Thyroid gland (tissue), 4 donors: Measurements from ENCODE around the gene GPR101. TPM values are rescaled to one million over a fixed set of nuclear protein-coding genes. Genes with fewer than 3 reads are reported as not detected.
A peak's percentile ranks its signal among the peaks of the same experiment; 100 is the strongest.

Source experiments
- DNase-seq, 2 donors: peaks; one replicate each; pipeline ENCODE4 v3.0.0-alpha.2; 2019
- H3K27ac ChIP-seq, 3 donors: fragments of 200-600 bp; sonication (generic); 1 replicate in 2 of 3; 2 replicates in 1 of 3; pipeline ENCODE4 v1.5.1; 2016 to 2019; ENCODE audit warnings: mild to moderate bottlenecking in 1 of 3, moderate library complexity in 1 of 3
- H3K27me3 ChIP-seq: fragments of 200-600 bp; sonication (generic); one replicate; pipeline ENCODE4 v1.5.1; 2019
- H3K36me3 ChIP-seq, 2 donors: fragments of 200-600 bp; sonication (generic); one replicate each; pipeline ENCODE4 v1.5.1; 2016 to 2019
- H3K4me1 ChIP-seq, 2 donors: fragments of 200-600 bp; sonication (generic); one replicate each; pipeline ENCODE4 v1.5.1; 2017 to 2019
- H3K4me3 ChIP-seq, 3 donors: fragments of 200-600 bp; sonication (generic); replicated peaks in 1 of 3; 1 replicate in 2 of 3; 2 replicates in 1 of 3; pipeline ENCODE4 v1.5.1; 2016; ENCODE audit warnings: mild to moderate bottlenecking in 1 of 3
- H3K9me3 ChIP-seq: fragments of 200-600 bp; sonication (generic); one replicate; pipeline ENCODE4 v1.5.1; 2017
- CTCF ChIP-seq, 6 experiments: fragments of 200-600 bp in 3 of 6; fragments of 450-650 bp in 3 of 6; sonication (generic) in 3 of 6; IDR thresholded peaks; one replicate each; pipeline ENCODE4 v1.5.1; 2016 to 2019; ENCODE audit warnings: antibody characterized with exemption in 6 of 6, mild to moderate bottlenecking in 2 of 6, inconsistent platforms in 1 of 6, moderate library complexity in 1 of 6
- POLR2A ChIP-seq, 2 donors: fragments of 450-650 bp; IDR thresholded peaks; one replicate each; pipeline ENCODE4 v1.6.1; 2017; ENCODE audit warnings: antibody characterized with exemption in 2 of 2, mild to moderate bottlenecking in 2 of 2, moderate library complexity in 1 of 2
- WGBS, 2 donors: methylation state at CpG; one replicate each; pipeline ENCODE4 v1.1.5; 2017; 5-methylcytosine and 5-hydroxymethylcytosine counted together
- intact Hi-C: fragments of 100-400 bp; cut with DNase I; formaldehyde crosslinking; loops from one replicate; pipeline ENCODE4 v1.15.1; 2023
- total RNA-seq, 4 donors: library from RNA; depleted of rRNA; stranded (reverse); fragments of >200 nt; gene quantifications; one replicate each; pipeline ENCODE4 v1.2.3, GENCODE V29; 2016

Gene GPR101
- total RNA-seq, 4 donors from 2014 or later, result not detected

GRCh38 chrX:137062915-137063617 lies 29.3 kb upstream of the GPR101 start:
- H3K27me3 ChIP-seq, result no peaks in the 10 kb centered on the region
- no peak for DNase-seq
- H3K27ac ChIP-seq, result no peak overlapping the region
- no peak for TF ChIP-seq POLR2A (IDR thresholded peaks at IDR 0.05)
- TF ChIP-seq CTCF (IDR thresholded peaks at IDR 0.05), result no peak
- H3K4me1 ChIP-seq, result no peaks in the 10 kb centered on the region
- WGBS, 2 donors, result 73% methylated on average over 4 of the region's 4 CpGs
- intact Hi-C loops, result no loop called here
- H3K4me3 ChIP-seq, result no peak overlapping the region
- H3K9me3 ChIP-seq, result no peaks in the 10 kb centered on the region
- no peaks in the 10 kb centered on the region for H3K36me3 ChIP-seq

GRCh38 chrX:137058339-137059127 lies 24.7 kb upstream of the GPR101 start:
- no peaks in the 10 kb centered on the region for H3K4me1 ChIP-seq
- WGBS, 2 donors, result 42 to 56% methylated on average over 1 of the region's 2 CpGs
- H3K27ac ChIP-seq, result no peak overlapping the region
- intact Hi-C loops, result no loop called here
- no peak overlapping the region for H3K4me3 ChIP-seq
- no peaks in the 10 kb centered on the region for H3K36me3 ChIP-seq
- TF ChIP-seq CTCF (IDR thresholded peaks at IDR 0.05) (no peak), POLR2A (IDR thresholded peaks at IDR 0.05) (no peak)
- DNase-seq, result no peak
- H3K27me3 ChIP-seq, result no peaks in the 10 kb centered on the region
- H3K9me3 ChIP-seq, result no peaks in the 10 kb centered on the region

GRCh38 chrX:137052643-137053235 lies 18.9 kb upstream of the GPR101 start:
- TF ChIP-seq CTCF (IDR thresholded peaks at IDR 0.05) (no peak), POLR2A (IDR thresholded peaks at IDR 0.05) (no peak)
- Histone ChIP-seq H3K4me3 (peak overlapping the region in 1 of 3 donors; percentile 16), H3K9me3 (no peaks in the 10 kb centered on the region), H3K27ac (no peak overlapping the region), H3K27me3 (no peaks in the 10 kb centered on the region), H3K36me3 (no peaks in the 10 kb centered on the region), H3K4me1 (peaks cover 2 to 4% of the 10 kb centered on the region in 2 donors)
- intact Hi-C loops, result no loop called here
- 4 to 5% methylated on average over 12 to 28 of the region's 37 CpGs for WGBS, 2 donors
- DNase-seq, result no peak

- WGBS, 2 donors, result 0 to 8% methylated on average over 4 of the region's 37 CpGs
- Histone ChIP-seq H3K4me1 (peaks cover 2 to 4% of the 10 kb centered on the region in 2 donors), H3K4me3 (peak overlapping the region in 1 of 3 donors; percentile 16), H3K9me3 (no peaks in the 10 kb centered on the region), H3K27ac (no peak overlapping the region), H3K36me3 (no peaks in the 10 kb centered on the region), H3K27me3 (no peaks in the 10 kb centered on the region)
- TF ChIP-seq POLR2A (IDR thresholded peaks at IDR 0.05) (no peak), CTCF (IDR thresholded peaks at IDR 0.05) (peak; percentile 46 to 77 (median 49))
- DNase-seq, result peak; percentile 44 to 49
- intact Hi-C loops, result no loop called here
Observed at GRCh38 chrX:137051978-137052642, 18.3 kb upstream of the GPR101 start.
